Uterus (tissue), 2 donors: ENCODE measurements around the gene ZNF823.

Experiments used
- POLR2A ChIP-seq, 2 donors: fragments of 450-650 bp; IDR thresholded peaks; one replicate each; pipeline ENCODE4 v1.6.1; 2016; ENCODE audit warnings: antibody characterized with exemption in 2 of 2, mild to moderate bottlenecking in 1 of 2, moderate library complexity in 1 of 2
- TF ChIP-seq, protein P1 (sequence below), 4 experiments: fragments of 200-600 bp in 2 of 4; fragments of 450-650 bp in 2 of 4; sonication (generic) in 2 of 4; IDR thresholded peaks; one replicate each; pipeline ENCODE4 v1.5.1; 2016 to 2019; ENCODE audit warnings: antibody characterized with exemption in 4 of 4, mild to moderate bottlenecking in 2 of 4, moderate library complexity in 1 of 4

DNA sequence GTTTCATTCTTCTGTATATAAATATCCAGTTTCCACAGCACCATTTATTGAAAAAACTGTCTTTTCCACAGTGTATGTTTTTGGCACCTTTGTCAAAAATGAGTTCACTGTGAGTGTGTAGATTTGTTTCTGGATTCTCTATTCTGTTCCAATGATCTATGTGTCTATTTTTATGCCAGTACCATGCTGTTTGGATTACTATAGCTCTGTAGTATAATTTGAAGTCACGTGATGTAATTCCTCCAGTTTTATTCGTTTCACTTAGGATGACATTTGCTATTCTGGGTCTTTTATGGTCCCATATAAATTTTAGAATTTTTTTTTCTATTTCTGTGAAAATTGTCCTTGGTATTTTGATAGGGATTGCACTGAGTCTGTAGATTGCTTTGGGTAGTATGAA lies 11.0 kb upstream of the ZNF823 start:
- no peak for TF ChIP-seq POLR2A (IDR thresholded peaks at IDR 0.05)
- TF ChIP-seq, protein P1, sequence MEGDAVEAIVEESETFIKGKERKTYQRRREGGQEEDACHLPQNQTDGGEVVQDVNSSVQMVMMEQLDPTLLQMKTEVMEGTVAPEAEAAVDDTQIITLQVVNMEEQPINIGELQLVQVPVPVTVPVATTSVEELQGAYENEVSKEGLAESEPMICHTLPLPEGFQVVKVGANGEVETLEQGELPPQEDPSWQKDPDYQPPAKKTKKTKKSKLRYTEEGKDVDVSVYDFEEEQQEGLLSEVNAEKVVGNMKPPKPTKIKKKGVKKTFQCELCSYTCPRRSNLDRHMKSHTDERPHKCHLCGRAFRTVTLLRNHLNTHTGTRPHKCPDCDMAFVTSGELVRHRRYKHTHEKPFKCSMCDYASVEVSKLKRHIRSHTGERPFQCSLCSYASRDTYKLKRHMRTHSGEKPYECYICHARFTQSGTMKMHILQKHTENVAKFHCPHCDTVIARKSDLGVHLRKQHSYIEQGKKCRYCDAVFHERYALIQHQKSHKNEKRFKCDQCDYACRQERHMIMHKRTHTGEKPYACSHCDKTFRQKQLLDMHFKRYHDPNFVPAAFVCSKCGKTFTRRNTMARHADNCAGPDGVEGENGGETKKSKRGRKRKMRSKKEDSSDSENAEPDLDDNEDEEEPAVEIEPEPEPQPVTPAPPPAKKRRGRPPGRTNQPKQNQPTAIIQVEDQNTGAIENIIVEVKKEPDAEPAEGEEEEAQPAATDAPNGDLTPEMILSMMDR (IDR thresholded peaks at IDR 0.05) = no peak
